ENCODE measurements around the gene ACTL6B.
"Not testable (repeated sequence)": the region's sequence is repeated elsewhere in the genome, so short reads cannot be mapped to it uniquely, and the experiment has no call there.

The ACTL6B gene

GRCh38 chr7:100655908-100656674, at the start of gene ACTL6B:
TSS of gene ACTL6B (minus strand) at chr7:100656448. CDS start at chr7:100656354, 94 bp downstream.
- no peak for DNase-seq (ENCODE audit: low read depth)

GRCh38 chr7:100705320-100705752, 49.1 kb upstream of the ACTL6B start:
- DNase-seq (ENCODE audit: low read depth): peak; percentile 36

- DNase-seq (ENCODE audit: low read depth): not testable (repeated sequence)
Measured at GRCh38 chr7:100701089-100701488, 44.8 kb upstream of the ACTL6B start.

- DNase-seq (ENCODE audit: low read depth): no peak
Measured at GRCh38 chr7:100699018-100699417, 42.8 kb upstream of the ACTL6B start.

GRCh38 chr7:100696123-100696521, 39.9 kb upstream of the ACTL6B start:
- no peak for DNase-seq (ENCODE audit: low read depth)

GRCh38 chr7:100694098-100694745, 38.0 kb upstream of the ACTL6B start, which contains the start of gene GIGYF1:
TSS of gene GIGYF1 (minus strand) at chr7:100694250. CDS start at chr7:100688238, 6,012 bp downstream.
- peak; percentile 47 for DNase-seq (ENCODE audit: low read depth)

- DNase-seq (ENCODE audit: low read depth): no peak
Measured at GRCh38 chr7:100693312-100694097, 37.3 kb upstream of the ACTL6B start.

- no peak for DNase-seq (ENCODE audit: low read depth)
Measured at GRCh38 chr7:100692578-100692961, 36.3 kb upstream of the ACTL6B start.

- DNase-seq (ENCODE audit: low read depth): peak; percentile 49
Measured at GRCh38 chr7:100691676-100692577, 35.7 kb upstream of the ACTL6B start.

- no peak for DNase-seq (ENCODE audit: low read depth)
Measured at GRCh38 chr7:100689230-100690135, 33.2 kb upstream of the ACTL6B start.

- no peak for DNase-seq (ENCODE audit: low read depth)
Measured at GRCh38 chr7:100688326-100688860, 32.1 kb upstream of the ACTL6B start.

- peak; percentile 40 for DNase-seq (ENCODE audit: low read depth)
Measured at GRCh38 chr7:100687751-100688300, 31.6 kb upstream of the ACTL6B start.

- DNase-seq (ENCODE audit: low read depth): no peak
Measured at GRCh38 chr7:100687261-100687660, 31.0 kb upstream of the ACTL6B start.

- DNase-seq (ENCODE audit: low read depth): no peak
Measured at GRCh38 chr7:100686822-100687211, 30.6 kb upstream of the ACTL6B start.

- no peak for DNase-seq (ENCODE audit: low read depth)
Measured at GRCh38 chr7:100686201-100686821, 30.1 kb upstream of the ACTL6B start.

- no peak for DNase-seq (ENCODE audit: low read depth)
Measured at GRCh38 chr7:100685631-100686145, 29.4 kb upstream of the ACTL6B start.

- no peak for DNase-seq (ENCODE audit: low read depth)
Measured at GRCh38 chr7:100685049-100685605, 28.9 kb upstream of the ACTL6B start.

- DNase-seq (ENCODE audit: low read depth): no peak
Measured at GRCh38 chr7:100684534-100685042, 28.3 kb upstream of the ACTL6B start.
